Measurements from ENCODE around the gene CLSTN2.

The CLSTN2 gene

GRCh38 chr3:140438736-140439470 is 503.9 kb downstream of the CLSTN2 start:
- Mint-ChIP-seq H3K4me1 (ENCODE audit: low read depth) (no peaks in the 10 kb centered on the region), H3K27me3 (no peaks in the 10 kb centered on the region), H3K4me3 (no peak overlapping the region), H3K27ac (no peak overlapping the region), H3K9me3 (no peaks in the 10 kb centered on the region), H3K36me3 (ENCODE audit: low read depth) (no peaks in the 10 kb centered on the region)
- no peak for DNase-seq

GRCh38 chr3:140439527-140439926 is 504.5 kb downstream of the CLSTN2 start:
- H3K4me1 Mint-ChIP-seq (ENCODE audit: low read depth), result no peaks in the 10 kb centered on the region
- no peak overlapping the region for H3K4me3 Mint-ChIP-seq
- no peaks in the 10 kb centered on the region for H3K27me3 Mint-ChIP-seq
- H3K9me3 Mint-ChIP-seq, result no peaks in the 10 kb centered on the region
- no peak for DNase-seq
- no peaks in the 10 kb centered on the region for H3K36me3 Mint-ChIP-seq (ENCODE audit: low read depth)
- H3K27ac Mint-ChIP-seq, result no peak overlapping the region

GRCh38 chr3:140440446-140440845 is 505.5 kb downstream of the CLSTN2 start:
- Mint-ChIP-seq H3K4me1 (ENCODE audit: low read depth) (no peaks in the 10 kb centered on the region), H3K4me3 (no peak overlapping the region), H3K27ac (no peak overlapping the region), H3K9me3 (no peaks in the 10 kb centered on the region), H3K36me3 (ENCODE audit: low read depth) (no peaks in the 10 kb centered on the region), H3K27me3 (no peaks in the 10 kb centered on the region)
- DNase-seq, result no peak

- Mint-ChIP-seq H3K27me3 (no peaks in the 10 kb centered on the region), H3K27ac (no peak overlapping the region)
These were observed 506.0 kb downstream of the CLSTN2 start for GRCh38 chr3:140441006-140441405.

GRCh38 chr3:140442621-140443020 is 507.6 kb downstream of the CLSTN2 start:
- Mint-ChIP-seq H3K27ac (no peak overlapping the region), H3K27me3 (no peaks in the 10 kb centered on the region), H3K4me1 (ENCODE audit: low read depth) (no peaks in the 10 kb centered on the region), H3K4me3 (no peak overlapping the region), H3K9me3 (no peaks in the 10 kb centered on the region), H3K36me3 (ENCODE audit: low read depth) (no peaks in the 10 kb centered on the region)
- DNase-seq, result no peak

More at GRCh38 chr3:140441006-140441405, 506.0 kb downstream of the CLSTN2 start:
- Mint-ChIP-seq H3K4me1 (ENCODE audit: low read depth) (no peaks in the 10 kb centered on the region), H3K9me3 (no peaks in the 10 kb centered on the region), H3K36me3 (ENCODE audit: low read depth) (no peaks in the 10 kb centered on the region), H3K4me3 (no peak overlapping the region)
- no peak for DNase-seq

GRCh38 chr3:140443073-140443472 is 508.1 kb downstream of the CLSTN2 start:
- Mint-ChIP-seq H3K4me3 (no peak overlapping the region), H3K9me3 (no peaks in the 10 kb centered on the region), H3K27me3 (no peaks in the 10 kb centered on the region), H3K27ac (no peak overlapping the region), H3K4me1 (ENCODE audit: low read depth) (no peaks in the 10 kb centered on the region), H3K36me3 (ENCODE audit: low read depth) (no peaks in the 10 kb centered on the region)
- no peak for DNase-seq

- no peaks in the 10 kb centered on the region for H3K9me3 Mint-ChIP-seq
- H3K27ac Mint-ChIP-seq, result no peak overlapping the region
- no peak overlapping the region for H3K4me3 Mint-ChIP-seq
- no peak for DNase-seq
- no peaks in the 10 kb centered on the region for H3K27me3 Mint-ChIP-seq
- no peaks in the 10 kb centered on the region for H3K4me1 Mint-ChIP-seq (ENCODE audit: low read depth)
- no peaks in the 10 kb centered on the region for H3K36me3 Mint-ChIP-seq (ENCODE audit: low read depth)
These were observed 508.8 kb downstream of the CLSTN2 start for GRCh38 chr3:140443806-140444205.

- Mint-ChIP-seq H3K4me3 (no peak overlapping the region), H3K27me3 (no peaks in the 10 kb centered on the region), H3K36me3 (ENCODE audit: low read depth) (no peaks in the 10 kb centered on the region), H3K4me1 (ENCODE audit: low read depth) (no peaks in the 10 kb centered on the region), H3K9me3 (no peaks in the 10 kb centered on the region), H3K27ac (no peak overlapping the region)
- no peak for DNase-seq
These were observed 511.7 kb downstream of the CLSTN2 start for GRCh38 chr3:140446734-140447133.

GRCh38 chr3:140447136-140447535 is 512.2 kb downstream of the CLSTN2 start:
- no peaks in the 10 kb centered on the region for H3K36me3 Mint-ChIP-seq (ENCODE audit: low read depth)
- no peaks in the 10 kb centered on the region for H3K4me1 Mint-ChIP-seq (ENCODE audit: low read depth)
- DNase-seq, result no peak
- no peaks in the 10 kb centered on the region for H3K9me3 Mint-ChIP-seq
- H3K27ac Mint-ChIP-seq, result no peak overlapping the region
- H3K27me3 Mint-ChIP-seq, result no peaks in the 10 kb centered on the region
- H3K4me3 Mint-ChIP-seq, result no peak overlapping the region

GRCh38 chr3:140448001-140448400 is 513.0 kb downstream of the CLSTN2 start:
- no peaks in the 10 kb centered on the region for H3K9me3 Mint-ChIP-seq
- H3K36me3 Mint-ChIP-seq (ENCODE audit: low read depth), result no peaks in the 10 kb centered on the region
- no peaks in the 10 kb centered on the region for H3K27me3 Mint-ChIP-seq
- DNase-seq, result no peak
- no peak overlapping the region for H3K4me3 Mint-ChIP-seq
- no peak overlapping the region for H3K27ac Mint-ChIP-seq
- H3K4me1 Mint-ChIP-seq (ENCODE audit: low read depth), result no peaks in the 10 kb centered on the region

GRCh38 chr3:140449413-140450256 is 514.6 kb downstream of the CLSTN2 start:
- no peaks in the 10 kb centered on the region for H3K4me1 Mint-ChIP-seq (ENCODE audit: low read depth)
- no peak for DNase-seq
- no peaks in the 10 kb centered on the region for H3K36me3 Mint-ChIP-seq (ENCODE audit: low read depth)

GRCh38 chr3:140453750-140454149 is 518.8 kb downstream of the CLSTN2 start:
- no peak for DNase-seq
- peaks cover 3% of the 10 kb centered on the region for H3K27me3 Mint-ChIP-seq
- H3K9me3 Mint-ChIP-seq, result no peaks in the 10 kb centered on the region
- H3K36me3 Mint-ChIP-seq (ENCODE audit: low read depth), result no peaks in the 10 kb centered on the region
- H3K27ac Mint-ChIP-seq, result no peak overlapping the region
- H3K4me3 Mint-ChIP-seq, result no peak overlapping the region
- H3K4me1 Mint-ChIP-seq (ENCODE audit: low read depth), result no peaks in the 10 kb centered on the region

More at GRCh38 chr3:140449413-140450256, 514.6 kb downstream of the CLSTN2 start:
- no peaks in the 10 kb centered on the region for H3K9me3 Mint-ChIP-seq
- H3K27ac Mint-ChIP-seq, result no peak overlapping the region
- no peaks in the 10 kb centered on the region for H3K27me3 Mint-ChIP-seq
- H3K4me3 Mint-ChIP-seq, result no peak overlapping the region

GRCh38 chr3:140455521-140456214 is 520.7 kb downstream of the CLSTN2 start:
- no peak for DNase-seq
- Mint-ChIP-seq H3K4me3 (no peak overlapping the region), H3K36me3 (ENCODE audit: low read depth) (no peaks in the 10 kb centered on the region), H3K9me3 (no peaks in the 10 kb centered on the region), H3K4me1 (ENCODE audit: low read depth) (no peaks in the 10 kb centered on the region), H3K27ac (no peak overlapping the region), H3K27me3 (peaks cover 3% of the 10 kb centered on the region)

GRCh38 chr3:140456974-140457373 is 522.0 kb downstream of the CLSTN2 start:
- H3K9me3 Mint-ChIP-seq, result no peaks in the 10 kb centered on the region
- peaks cover 3% of the 10 kb centered on the region for H3K27me3 Mint-ChIP-seq
- no peaks in the 10 kb centered on the region for H3K36me3 Mint-ChIP-seq (ENCODE audit: low read depth)
- no peaks in the 10 kb centered on the region for H3K4me1 Mint-ChIP-seq (ENCODE audit: low read depth)
- no peak for DNase-seq
- H3K4me3 Mint-ChIP-seq, result no peak overlapping the region
- H3K27ac Mint-ChIP-seq, result no peak overlapping the region

- H3K27me3 Mint-ChIP-seq, result peaks cover 3% of the 10 kb centered on the region
- H3K4me1 Mint-ChIP-seq (ENCODE audit: low read depth), result no peaks in the 10 kb centered on the region
- no peak overlapping the region for H3K4me3 Mint-ChIP-seq
- no peak for DNase-seq
- H3K9me3 Mint-ChIP-seq, result no peaks in the 10 kb centered on the region
- no peaks in the 10 kb centered on the region for H3K36me3 Mint-ChIP-seq (ENCODE audit: low read depth)
- H3K27ac Mint-ChIP-seq, result no peak overlapping the region
These were observed 524.5 kb downstream of the CLSTN2 start for GRCh38 chr3:140459462-140459861.

Measured in activated T-cell treated with anti-CD3 and anti-CD28 coated beads, Interleukin-2, amount 50 U/mL, for 24 hours (primary cell).